Natural killer cell (primary cell): Measurements from ENCODE around the gene PCBP3. TPM values are rescaled to one million over a fixed set of nuclear protein-coding genes. Genes with fewer than 3 reads are reported as not detected.
"Not testable (repeated sequence)": the region's sequence is repeated elsewhere in the genome, so short reads cannot be mapped to it uniquely, and the experiment has no call there.

ENCODE experiments used
- ATAC-seq, 3 donors: fragments of 150-1000 bp in 2 of 3; fragments of 200-7000 bp in 1 of 3; cut with Tn5 transposase; 1 replicate in 1 of 3; 2 replicates in 2 of 3; pipeline ENCODE4 v1.10.0; 2021; ENCODE audit warnings: mild to moderate bottlenecking in 2 of 3, moderate library complexity in 2 of 3
- DNase-seq, 2 donors: peaks; one replicate each; pipeline versions ENCODE4 v3.0.0 to v3.0.0-alpha.2; 2013 to 2021; ENCODE audit warnings: mixed read lengths in 1 of 2
- H3K27ac ChIP-seq: one replicate; pipeline ENCODE4 v1.5.1; 2013; ENCODE audit warnings: mild to moderate bottlenecking, low read length
- H3K27me3 ChIP-seq: one replicate; pipeline ENCODE4 v1.6.1; 2013; ENCODE audit warnings: low read length; ENCODE audit not compliant: control insufficient read depth, insufficient read depth
- H3K36me3 ChIP-seq: one replicate; pipeline ENCODE4 v1.6.1; 2013; ENCODE audit warnings: low read length; ENCODE audit not compliant: control insufficient read depth, insufficient read depth
- H3K4me1 ChIP-seq: one replicate; pipeline ENCODE4 v1.6.1; 2013; ENCODE audit warnings: low read length; ENCODE audit not compliant: control insufficient read depth, insufficient read depth
- H3K4me3 ChIP-seq: one replicate; pipeline ENCODE4 v1.5.1; 2013; ENCODE audit warnings: low read length
- H3K9me3 ChIP-seq: one replicate; pipeline ENCODE4 v1.6.1; 2013; ENCODE audit warnings: low read length; ENCODE audit not compliant: control insufficient read depth, insufficient read depth
- H3K27ac Mint-ChIP-seq, 2 donors: one replicate each; pipeline ENCODE4 v1.8.0; 2022; ENCODE audit warnings: mild to moderate bottlenecking in 2 of 2, mixed read lengths in 2 of 2, moderate library complexity in 1 of 2
- H3K27me3 Mint-ChIP-seq, 2 donors: one replicate each; pipeline ENCODE4 v1.8.0; 2022; ENCODE audit warnings: low read depth in 2 of 2, mixed read lengths in 2 of 2
- H3K36me3 Mint-ChIP-seq: one replicate; pipeline ENCODE4 v1.8.0; 2022; ENCODE audit warnings: mixed read lengths
- H3K4me1 Mint-ChIP-seq, 2 donors: one replicate each; pipeline ENCODE4 v1.8.0; 2022; ENCODE audit warnings: mixed read lengths in 2 of 2
- H3K4me3 Mint-ChIP-seq: one replicate; pipeline ENCODE4 v1.8.0; 2022; ENCODE audit warnings: mild to moderate bottlenecking, moderate library complexity, mixed read lengths
- H3K9me3 Mint-ChIP-seq, 2 donors: one replicate each; pipeline ENCODE4 v1.8.0; 2022; ENCODE audit warnings: mixed read lengths in 2 of 2
- WGBS: methylation state at CpG from one replicate; pipeline ENCODE4 v1.1.7; 2013; ENCODE audit warnings: missing lambda C conversion rate; ENCODE audit not compliant: insufficient coverage; 5-methylcytosine and 5-hydroxymethylcytosine counted together
- intact Hi-C: fragments of 100-400 bp; cut with micrococcal nuclease; formaldehyde crosslinking; loops from one replicate; pipeline ENCODE4 v1.14.2; 2022
- total RNA-seq, 4 donors: library from RNA; stranded (reverse); fragments of 120-200 nt in 1 of 4; gene quantifications; one replicate each; pipeline versions ENCODE4 v1.2.3 to v1.2.4, GENCODE V29; 2013 to 2022
- TF ChIP-seq, protein P1 (sequence below): fragments of 200-600 bp; IDR thresholded peaks from one replicate; pipeline ENCODE4 v1.8.0; 2022; ENCODE audit warnings: antibody characterized with exemption

Gene PCBP3
- total RNA-seq, 3 donors from 2014 or later (not counting 1 experiment from before 2014, with no cell fraction given): 0.50 to 3.0 (median 0.52) TPM

DNA sequence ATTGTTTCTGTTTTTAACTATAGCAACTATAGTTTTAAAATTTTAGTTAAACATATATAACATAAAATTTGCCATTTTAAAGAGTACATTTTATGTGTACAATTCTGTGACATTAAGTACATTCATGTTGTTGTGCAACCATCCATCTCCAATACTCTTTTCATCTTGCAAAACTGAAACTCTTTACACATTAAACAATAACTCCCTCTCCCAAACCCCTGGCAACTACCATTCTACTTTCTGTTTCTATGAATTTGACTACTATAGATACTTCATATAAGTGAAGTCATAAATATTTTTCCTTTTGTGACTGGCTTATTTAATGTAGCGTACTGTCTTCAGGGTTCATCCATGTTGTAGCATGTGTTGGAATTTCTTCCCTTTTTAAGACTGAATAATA, 25.9 kb downstream of the PCBP3 start:
- H3K9me3 ChIP-seq: peaks cover 5% of the 10 kb centered on the region
- intact Hi-C loops: no loop called here
- Mint-ChIP-seq H3K27me3 (peaks cover 10 to 21% of the 10 kb centered on the region in 2 donors), H3K4me3 (no peak overlapping the region), H3K4me1 (no peaks in the 10 kb centered on the region), H3K27ac (no peak overlapping the region), H3K36me3 (peaks cover 22% of the 10 kb centered on the region), H3K9me3 (peaks cover 3 to 13% of the 10 kb centered on the region in 2 donors)
- H3K27me3 ChIP-seq: no peaks in the 10 kb centered on the region
- TF ChIP-seq, protein P1, sequence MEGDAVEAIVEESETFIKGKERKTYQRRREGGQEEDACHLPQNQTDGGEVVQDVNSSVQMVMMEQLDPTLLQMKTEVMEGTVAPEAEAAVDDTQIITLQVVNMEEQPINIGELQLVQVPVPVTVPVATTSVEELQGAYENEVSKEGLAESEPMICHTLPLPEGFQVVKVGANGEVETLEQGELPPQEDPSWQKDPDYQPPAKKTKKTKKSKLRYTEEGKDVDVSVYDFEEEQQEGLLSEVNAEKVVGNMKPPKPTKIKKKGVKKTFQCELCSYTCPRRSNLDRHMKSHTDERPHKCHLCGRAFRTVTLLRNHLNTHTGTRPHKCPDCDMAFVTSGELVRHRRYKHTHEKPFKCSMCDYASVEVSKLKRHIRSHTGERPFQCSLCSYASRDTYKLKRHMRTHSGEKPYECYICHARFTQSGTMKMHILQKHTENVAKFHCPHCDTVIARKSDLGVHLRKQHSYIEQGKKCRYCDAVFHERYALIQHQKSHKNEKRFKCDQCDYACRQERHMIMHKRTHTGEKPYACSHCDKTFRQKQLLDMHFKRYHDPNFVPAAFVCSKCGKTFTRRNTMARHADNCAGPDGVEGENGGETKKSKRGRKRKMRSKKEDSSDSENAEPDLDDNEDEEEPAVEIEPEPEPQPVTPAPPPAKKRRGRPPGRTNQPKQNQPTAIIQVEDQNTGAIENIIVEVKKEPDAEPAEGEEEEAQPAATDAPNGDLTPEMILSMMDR: no peak
- H3K4me1 ChIP-seq: no peaks in the 10 kb centered on the region
- H3K4me3 ChIP-seq: no peak overlapping the region
- no peaks in the 10 kb centered on the region for H3K36me3 ChIP-seq
- ATAC-seq: no peak
- no CpG with 5 or more reads among the region's 1 CpG for WGBS
- no peak for DNase-seq
- H3K27ac ChIP-seq: no peak overlapping the region

DNA sequence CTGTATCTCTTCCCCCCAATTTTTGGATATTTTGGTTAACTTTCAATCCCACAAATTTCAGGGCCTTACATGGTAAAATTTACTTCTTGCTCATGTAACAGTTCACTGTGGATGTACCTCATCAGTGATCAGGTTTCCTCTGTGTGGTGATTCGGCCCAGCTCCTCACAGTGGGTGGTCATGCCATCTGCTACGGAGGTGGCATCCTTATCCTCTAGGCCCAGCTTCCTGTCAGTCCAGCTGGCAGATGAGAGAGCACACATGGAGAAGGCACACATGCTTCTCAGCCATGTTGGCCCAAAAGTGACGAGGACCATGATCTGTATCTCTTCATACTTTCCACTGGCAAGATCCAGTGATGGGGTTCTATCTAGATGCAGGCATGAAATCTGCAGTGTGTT, 27.2 kb downstream of the PCBP3 start:
- no peak for DNase-seq
- H3K4me1 Mint-ChIP-seq: no peaks in the 10 kb centered on the region
- H3K9me3 Mint-ChIP-seq: peaks cover 3 to 13% of the 10 kb centered on the region in 2 donors
- H3K27me3 Mint-ChIP-seq: peaks cover 10 to 16% of the 10 kb centered on the region in 2 donors
- no peaks in the 10 kb centered on the region for H3K27me3 ChIP-seq
- no peaks in the 10 kb centered on the region for H3K4me1 ChIP-seq
- H3K4me3 ChIP-seq: no peak overlapping the region
- peaks cover 22% of the 10 kb centered on the region for H3K36me3 Mint-ChIP-seq
- H3K4me3 Mint-ChIP-seq: no peak overlapping the region
- peaks cover 5% of the 10 kb centered on the region for H3K9me3 ChIP-seq
- H3K36me3 ChIP-seq: no peaks in the 10 kb centered on the region
- intact Hi-C loops: no loop called here
- H3K27ac Mint-ChIP-seq: no peak overlapping the region
- no peak for ATAC-seq
- TF ChIP-seq, protein P1: no peak
- 84% methylated on average over 3 of the region's 3 CpGs for WGBS
- H3K27ac ChIP-seq: no peak overlapping the region

DNA sequence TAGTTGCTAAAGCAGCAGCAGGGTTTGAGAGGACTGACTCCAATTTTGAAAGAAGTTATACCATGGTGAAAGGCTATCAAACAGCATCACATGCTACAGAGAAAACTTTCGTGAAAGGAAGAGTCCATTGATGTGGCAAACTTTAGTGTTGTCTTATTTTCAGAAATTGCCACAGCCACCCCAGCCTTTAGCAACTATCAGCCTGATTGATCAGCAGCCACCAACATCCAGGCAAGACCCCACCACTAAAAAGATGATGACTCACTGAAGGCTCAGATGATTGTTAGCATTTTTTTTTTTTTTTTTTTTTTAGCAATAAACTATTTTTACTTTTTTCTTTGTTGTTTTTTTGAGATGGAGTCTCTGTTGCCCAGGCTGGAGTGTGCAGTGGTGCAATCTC, 35.3 kb downstream of the PCBP3 start:
- H3K4me3 ChIP-seq, DNase-seq, intact Hi-C loops, H3K27ac ChIP-seq, ATAC-seq, H3K9me3 Mint-ChIP-seq, H3K9me3 ChIP-seq, H3K27me3 ChIP-seq, H3K4me3 Mint-ChIP-seq, H3K4me1 Mint-ChIP-seq, H3K4me1 ChIP-seq, H3K27ac Mint-ChIP-seq, H3K36me3 ChIP-seq, H3K36me3 Mint-ChIP-seq: not testable (repeated sequence)
- peaks cover 13 to 14% of the 10 kb centered on the region in 2 donors for H3K27me3 Mint-ChIP-seq
- WGBS: no CpG with 5 or more reads among the region's 1 CpG

DNA sequence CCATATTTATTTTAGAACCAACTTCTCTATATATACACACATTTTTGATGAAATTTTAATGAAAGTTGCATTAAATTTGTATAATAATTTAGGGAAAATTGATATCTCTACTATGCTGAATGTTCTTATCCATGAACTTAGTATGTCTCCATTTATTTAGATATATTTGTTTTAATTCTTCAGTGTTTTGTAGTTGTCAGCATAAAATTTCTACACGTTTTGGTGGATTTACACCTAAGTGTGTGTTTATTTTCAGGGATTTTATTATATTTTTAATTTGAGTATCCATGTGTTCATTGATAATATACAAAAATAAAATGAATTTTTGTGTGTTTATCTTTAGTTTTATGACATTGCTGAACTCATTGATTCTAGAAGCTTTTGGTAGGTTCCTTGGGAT, 36.7 kb downstream of the PCBP3 start:
- ATAC-seq (no peak), DNase-seq (no peak)
- H3K27ac Mint-ChIP-seq: no peak overlapping the region
- TF ChIP-seq, protein P1: no peak
- no peaks in the 10 kb centered on the region for H3K4me1 Mint-ChIP-seq
- no peaks in the 10 kb centered on the region for H3K36me3 ChIP-seq
- no peaks in the 10 kb centered on the region for H3K36me3 Mint-ChIP-seq
- intact Hi-C loops: no loop called here
- no peaks in the 10 kb centered on the region for H3K4me1 ChIP-seq
- no CpG with 5 or more reads among the region's 1 CpG for WGBS
- no peak overlapping the region for H3K4me3 ChIP-seq
- peaks cover 13 to 18% of the 10 kb centered on the region in 2 donors for H3K27me3 Mint-ChIP-seq
- no peak overlapping the region for H3K27ac ChIP-seq
- no peak overlapping the region for H3K4me3 Mint-ChIP-seq
- no peaks in the 10 kb centered on the region for H3K9me3 Mint-ChIP-seq
- no peaks in the 10 kb centered on the region for H3K9me3 ChIP-seq
- H3K27me3 ChIP-seq: no peaks in the 10 kb centered on the region
